Activated CD4-positive, alpha-beta T cell treated with anti-CD3 and anti-CD28 coated beads, Interleukin-2, amount 10 ng/mL, durations not matched to agents 24 days and 14 days (primary cell): ENCODE results near the gene TMEM200B. TPM values are rescaled to one million over a fixed set of nuclear protein-coding genes. Genes with fewer than 3 reads are reported as not detected.
"Not testable (repeated sequence)": the region's sequence is repeated elsewhere in the genome, so short reads cannot be mapped to it uniquely, and the experiment has no call there.

Source experiments
- DNase-seq: peaks from one replicate; pipeline ENCODE4 v3.0.0; 2022
- H3K27ac Mint-ChIP-seq: one replicate; pipeline ENCODE4 v1.8.0; 2022; ENCODE audit warnings: mild to moderate bottlenecking, mixed read lengths
- H3K27me3 Mint-ChIP-seq: one replicate; pipeline ENCODE4 v1.8.0; 2022; ENCODE audit warnings: mixed read lengths
- H3K36me3 Mint-ChIP-seq: one replicate; pipeline ENCODE4 v1.8.0; 2022; ENCODE audit warnings: low read depth, mild to moderate bottlenecking, mixed read lengths
- H3K4me1 Mint-ChIP-seq: one replicate; pipeline ENCODE4 v1.8.0; 2021; ENCODE audit warnings: mixed read lengths
- H3K4me3 Mint-ChIP-seq: one replicate; pipeline ENCODE4 v1.8.0; 2022; ENCODE audit warnings: mild to moderate bottlenecking, moderate library complexity, mixed read lengths
- H3K9me3 Mint-ChIP-seq: one replicate; pipeline ENCODE4 v1.8.0; 2021; ENCODE audit warnings: mixed read lengths
- intact Hi-C: fragments of 100-400 bp; cut with micrococcal nuclease; formaldehyde crosslinking; loops from one replicate; pipeline ENCODE4 v1.15.1; 2023
- total RNA-seq: library from RNA; stranded (reverse); gene quantifications from 2 replicates; pipeline ENCODE4 v1.2.3, GENCODE V29; 2022

Gene TMEM200B
- total RNA-seq, 1 donor from 2014 or later, result 0.72 TPM

- intact Hi-C loops, result no loop called here
- H3K4me1 Mint-ChIP-seq, result peaks cover 5% of the 10 kb centered on the region
- H3K27ac Mint-ChIP-seq, result peak overlapping the region; percentile 6
- H3K36me3 Mint-ChIP-seq, result peaks cover 41% of the 10 kb centered on the region
- DNase-seq, result no peak
- no peaks in the 10 kb centered on the region for H3K27me3 Mint-ChIP-seq
- no peaks in the 10 kb centered on the region for H3K9me3 Mint-ChIP-seq
- no peak overlapping the region for H3K4me3 Mint-ChIP-seq
These were observed 10.1 kb downstream of the TMEM200B start for GRCh38 chr1:29113413-29114117.

- no peak for DNase-seq
- peaks cover 5% of the 10 kb centered on the region for H3K4me1 Mint-ChIP-seq
- H3K4me3 Mint-ChIP-seq, result no peak overlapping the region
- no peaks in the 10 kb centered on the region for H3K9me3 Mint-ChIP-seq
- H3K27ac Mint-ChIP-seq, result no peak overlapping the region
- intact Hi-C loops, result no loop called here
- peaks cover 38% of the 10 kb centered on the region for H3K36me3 Mint-ChIP-seq
- H3K27me3 Mint-ChIP-seq, result no peaks in the 10 kb centered on the region
These were observed 10.8 kb downstream of the TMEM200B start for GRCh38 chr1:29112705-29113412.

GRCh38 chr1:29108041-29108440 lies 15.7 kb downstream of the TMEM200B start:
- DNase-seq, H3K9me3 Mint-ChIP-seq, H3K4me1 Mint-ChIP-seq, H3K27ac Mint-ChIP-seq, H3K4me3 Mint-ChIP-seq, H3K27me3 Mint-ChIP-seq, intact Hi-C loops: not testable (repeated sequence)
- H3K36me3 Mint-ChIP-seq, result peaks cover 27% of the 10 kb centered on the region

- Mint-ChIP-seq H3K4me1 (no peaks in the 10 kb centered on the region), H3K27ac (no peak overlapping the region), H3K4me3 (no peak overlapping the region), H3K27me3 (no peaks in the 10 kb centered on the region), H3K9me3 (no peaks in the 10 kb centered on the region), H3K36me3 (peaks cover 28% of the 10 kb centered on the region)
- no peak for DNase-seq
- intact Hi-C loops, result no loop called here
These were observed 17.9 kb downstream of the TMEM200B start for GRCh38 chr1:29105822-29106221.

- no peak overlapping the region for H3K4me3 Mint-ChIP-seq
- no peaks in the 10 kb centered on the region for H3K9me3 Mint-ChIP-seq
- H3K36me3 Mint-ChIP-seq, result peaks cover 37% of the 10 kb centered on the region
- H3K27ac Mint-ChIP-seq, result no peak overlapping the region
- intact Hi-C loops, result no loop called here
- DNase-seq, result no peak
- peaks cover 6% of the 10 kb centered on the region for H3K4me1 Mint-ChIP-seq
- no peaks in the 10 kb centered on the region for H3K27me3 Mint-ChIP-seq
These were observed 23.2 kb downstream of the TMEM200B start for GRCh38 chr1:29100487-29100886.

GRCh38 chr1:29099286-29099685 lies 24.4 kb downstream of the TMEM200B start:
- Mint-ChIP-seq H3K4me3 (no peak overlapping the region), H3K4me1 (peaks cover 6% of the 10 kb centered on the region), H3K27ac (no peak overlapping the region), H3K27me3 (no peaks in the 10 kb centered on the region), H3K9me3 (no peaks in the 10 kb centered on the region), H3K36me3 (peaks cover 37% of the 10 kb centered on the region)
- DNase-seq, result no peak
- intact Hi-C loops, result no loop called here

GRCh38 chr1:29096231-29096886 lies 27.3 kb downstream of the TMEM200B start:
- no peak for DNase-seq
- peaks cover 50% of the 10 kb centered on the region for H3K36me3 Mint-ChIP-seq
- intact Hi-C loops, result no loop called here
- no peaks in the 10 kb centered on the region for H3K27me3 Mint-ChIP-seq
- no peak overlapping the region for H3K27ac Mint-ChIP-seq
- no peak overlapping the region for H3K4me3 Mint-ChIP-seq
- peaks cover 6% of the 10 kb centered on the region for H3K4me1 Mint-ChIP-seq
- H3K9me3 Mint-ChIP-seq, result peaks cover 6% of the 10 kb centered on the region

GRCh38 chr1:29094954-29095353 lies 28.7 kb downstream of the TMEM200B start:
- H3K4me1 Mint-ChIP-seq, result peaks cover 6% of the 10 kb centered on the region
- peaks cover 52% of the 10 kb centered on the region for H3K36me3 Mint-ChIP-seq
- DNase-seq, result no peak
- peaks cover 6% of the 10 kb centered on the region for H3K9me3 Mint-ChIP-seq
- H3K27ac Mint-ChIP-seq, result no peak overlapping the region
- no peak overlapping the region for H3K4me3 Mint-ChIP-seq
- H3K27me3 Mint-ChIP-seq, result no peaks in the 10 kb centered on the region
- intact Hi-C loops, result no loop called here

- no peak for DNase-seq
- no peaks in the 10 kb centered on the region for H3K27me3 Mint-ChIP-seq
- no peak overlapping the region for H3K4me3 Mint-ChIP-seq
- H3K36me3 Mint-ChIP-seq, result peaks cover 50% of the 10 kb centered on the region
- no peak overlapping the region for H3K27ac Mint-ChIP-seq
- H3K4me1 Mint-ChIP-seq, result peaks cover 4% of the 10 kb centered on the region
- H3K9me3 Mint-ChIP-seq, result peaks cover 6% of the 10 kb centered on the region
- intact Hi-C loops, result no loop called here
These were observed 29.3 kb downstream of the TMEM200B start for GRCh38 chr1:29094433-29094832.

GRCh38 chr1:29092704-29093103 lies 31.0 kb downstream of the TMEM200B start:
- H3K4me3 Mint-ChIP-seq, intact Hi-C loops, H3K27ac Mint-ChIP-seq, H3K4me1 Mint-ChIP-seq, H3K9me3 Mint-ChIP-seq, H3K27me3 Mint-ChIP-seq, DNase-seq: not testable (repeated sequence)
- peaks cover 51% of the 10 kb centered on the region for H3K36me3 Mint-ChIP-seq

- peaks cover 2% of the 10 kb centered on the region for H3K4me1 Mint-ChIP-seq
- H3K27ac Mint-ChIP-seq, result no peak overlapping the region
- H3K27me3 Mint-ChIP-seq, result no peaks in the 10 kb centered on the region
- peaks cover 6% of the 10 kb centered on the region for H3K9me3 Mint-ChIP-seq
- intact Hi-C loops, result no loop called here
- H3K36me3 Mint-ChIP-seq, result peaks cover 44% of the 10 kb centered on the region
- no peak overlapping the region for H3K4me3 Mint-ChIP-seq
- no peak for DNase-seq
These were observed 32.6 kb downstream of the TMEM200B start for GRCh38 chr1:29090937-29091618.

- Mint-ChIP-seq H3K9me3 (no peaks in the 10 kb centered on the region), H3K36me3 (peaks cover 9% of the 10 kb centered on the region), H3K27me3 (no peaks in the 10 kb centered on the region), H3K4me3 (no peak overlapping the region), H3K4me1 (peaks cover 9% of the 10 kb centered on the region), H3K27ac (no peak overlapping the region)
- DNase-seq, result no peak
- intact Hi-C loops, result no loop called here
These were observed 39.5 kb downstream of the TMEM200B start for GRCh38 chr1:29084196-29084521.

GRCh38 chr1:29083317-29084195 lies 40.1 kb downstream of the TMEM200B start:
- Mint-ChIP-seq H3K27ac (no peak overlapping the region), H3K4me1 (peaks cover 9% of the 10 kb centered on the region)

More at GRCh38 chr1:29083317-29084195, 40.1 kb downstream of the TMEM200B start:
- DNase-seq, result no peak
- H3K4me3 Mint-ChIP-seq, result no peak overlapping the region
- no peaks in the 10 kb centered on the region for H3K27me3 Mint-ChIP-seq
- intact Hi-C loops, result no loop called here
- peaks cover 7% of the 10 kb centered on the region for H3K36me3 Mint-ChIP-seq
- H3K9me3 Mint-ChIP-seq, result no peaks in the 10 kb centered on the region
